CD14-positive monocyte (primary cell): ENCODE data around the gene LCNL1. TPM values are rescaled to one million over a fixed set of nuclear protein-coding genes. Genes with fewer than 3 reads are reported as not detected.
A peak's percentile ranks its signal among the peaks of the same experiment; 100 is the strongest.

Source experiments
- DNase-seq, 3 donors: peaks; one replicate each; pipeline ENCODE4 v3.0.0-alpha.2; 2011 to 2022
- H2AFZ ChIP-seq: 2 replicates; pipeline ENCODE4 v1.6.0; 2012; ENCODE audit warnings: mild to moderate bottlenecking, low read depth, low read length, inconsistent platforms; ENCODE audit not compliant: insufficient read depth, poor library complexity, severe bottlenecking
- H3K27ac ChIP-seq, 2 donors: 1 replicate in 1 of 2; 2 replicates in 1 of 2; pipeline ENCODE4 v1.5.1; 2012 to 2013; ENCODE audit warnings: low read length in 2 of 2, control low read depth in 1 of 2, inconsistent platforms in 1 of 2, low read depth in 1 of 2, mild to moderate bottlenecking in 1 of 2
- H3K27me3 ChIP-seq, 2 donors: one replicate each; pipeline versions ENCODE4 v1.6.0 to v1.6.1; 2011 to 2013; ENCODE audit warnings: low read length in 2 of 2; ENCODE audit not compliant: control insufficient read depth in 2 of 2, insufficient read depth in 2 of 2
- H3K36me3 ChIP-seq, 2 donors: replicated peaks in 1 of 2; 1 replicate in 1 of 2; 2 replicates in 1 of 2; pipeline versions ENCODE4 v1.5.1 to v1.6.1; 2012 to 2013; ENCODE audit warnings: low read length in 2 of 2, control low read depth in 1 of 2, inconsistent platforms in 1 of 2, mild to moderate bottlenecking in 1 of 2; ENCODE audit not compliant: insufficient read depth in 2 of 2, control insufficient read depth in 1 of 2
- H3K4me1 ChIP-seq, 2 donors: 1 replicate in 1 of 2; 2 replicates in 1 of 2; pipeline versions ENCODE4 v1.5.1 to v1.6.1; 2012 to 2013; ENCODE audit warnings: low read length in 2 of 2, control low read depth in 1 of 2, inconsistent platforms in 1 of 2, mild to moderate bottlenecking in 1 of 2, moderate library complexity in 1 of 2; ENCODE audit not compliant: insufficient read depth in 2 of 2, control insufficient read depth in 1 of 2
- H3K4me2 ChIP-seq: replicated peaks from 2 replicates; pipeline ENCODE3; 2012; ENCODE audit warnings: low read length, moderate library complexity, mild to moderate bottlenecking; ENCODE audit not compliant: poor library complexity, severe bottlenecking; ENCODE audit errors: extremely low read depth
- H3K4me3 ChIP-seq, 3 experiments: fragments of 200-600 bp in 1 of 3; sonication (generic) in 1 of 3; replicated peaks in 1 of 3; 1 replicate in 2 of 3; 2 replicates in 1 of 3; pipeline ENCODE4 v1.5.1; 2011 to 2013; ENCODE audit warnings: low read length in 3 of 3, mild to moderate bottlenecking in 3 of 3, control low read depth in 2 of 3, low read depth in 2 of 3, inconsistent platforms in 1 of 3, moderate library complexity in 1 of 3
- H3K79me2 ChIP-seq: 2 replicates; pipeline ENCODE4 v1.6.0; 2012; ENCODE audit warnings: mild to moderate bottlenecking, control low read depth, inconsistent platforms, low read length, moderate library complexity; ENCODE audit not compliant: insufficient read depth
- H3K9ac ChIP-seq: 2 replicates; pipeline ENCODE4 v1.6.0; 2017; ENCODE audit warnings: low read length, mild to moderate bottlenecking; ENCODE audit not compliant: insufficient read depth, poor library complexity, severe bottlenecking
- H3K9me3 ChIP-seq, 2 donors: replicated peaks in 1 of 2; 1 replicate in 1 of 2; 2 replicates in 1 of 2; pipeline versions ENCODE4 v1.5.1 to v1.6.1; 2012 to 2013; ENCODE audit warnings: low read length in 2 of 2, control low read depth in 1 of 2; ENCODE audit not compliant: control insufficient read depth in 1 of 2, insufficient read depth in 1 of 2
- H4K20me1 ChIP-seq: 2 replicates; pipeline ENCODE4 v1.6.0; 2012; ENCODE audit warnings: mild to moderate bottlenecking, low read length, control low read depth, moderate library complexity; ENCODE audit not compliant: insufficient read depth
- H3K27ac Mint-ChIP-seq, 7 donors: one replicate each; pipeline ENCODE4 v1.8.0; 2020; ENCODE audit warnings: mild to moderate bottlenecking in 7 of 7, mixed read lengths in 7 of 7, moderate library complexity in 6 of 7, inconsistent platforms in 2 of 7
- H3K27me3 Mint-ChIP-seq, 3 donors: one replicate each; pipeline ENCODE4 v1.8.0; 2021 to 2022; ENCODE audit warnings: low read depth in 3 of 3, mild to moderate bottlenecking in 3 of 3, mixed read lengths in 3 of 3, moderate library complexity in 3 of 3, inconsistent platforms in 1 of 3
- H3K36me3 Mint-ChIP-seq, 2 donors: one replicate each; pipeline ENCODE4 v1.8.0; 2020; ENCODE audit warnings: mixed read lengths in 2 of 2, inconsistent platforms in 1 of 2, mild to moderate bottlenecking in 1 of 2
- H3K4me1 Mint-ChIP-seq: one replicate; pipeline ENCODE4 v1.8.0; 2020; ENCODE audit warnings: mild to moderate bottlenecking, mixed read lengths
- H3K4me3 Mint-ChIP-seq, 2 donors: one replicate each; pipeline ENCODE4 v1.8.0; 2020; ENCODE audit warnings: mild to moderate bottlenecking in 2 of 2, mixed read lengths in 2 of 2, moderate library complexity in 1 of 2
- H3K9me3 Mint-ChIP-seq, 7 donors: one replicate each; pipeline ENCODE4 v1.8.0; 2020 to 2022; ENCODE audit warnings: mixed read lengths in 7 of 7, mild to moderate bottlenecking in 6 of 7, moderate library complexity in 6 of 7, inconsistent platforms in 2 of 7
- CTCF ChIP-seq: fragments of 200-600 bp; IDR thresholded peaks from one replicate; pipeline ENCODE4 v1.8.0; 2022; ENCODE audit warnings: antibody characterized with exemption, mild to moderate bottlenecking
- WGBS: methylation state at CpG from one replicate; pipeline ENCODE4 v1.1.5; 2013; ENCODE audit warnings: missing lambda C conversion rate; ENCODE audit not compliant: insufficient coverage; 5-methylcytosine and 5-hydroxymethylcytosine counted together
- intact Hi-C, 2 donors: fragments of 100-400 bp; cut with micrococcal nuclease; formaldehyde crosslinking; loops; one replicate each; pipeline versions ENCODE4 v1.15.0 to v1.15.1; 2023
- polyA plus RNA-seq, 3 donors: library from polyadenylated mRNA; depleted of rRNA in 1 of 3; unstranded in 2 of 3; stranded (reverse) in 1 of 3; fragments of 300-500 nt in 2 of 3; fragments of >200 nt in 1 of 3; fragmentation: Illumina TruSeq in 2 of 3; gene quantifications; 1 replicate in 2 of 3; 2 replicates in 1 of 3; pipeline ENCODE4 v1.2.3, GENCODE V29; 2012 to 2021

LCNL1 gene
- polyA plus RNA-seq, 3 donors: 0.04 TPM; not detected in 2

- no peak overlapping the region for H3K27ac Mint-ChIP-seq
- DNase-seq: no peak
- Histone ChIP-seq H3K4me1 (peaks cover 25 to 41% of the 10 kb centered on the region in 2 donors), H3K27me3 (no peaks in the 10 kb centered on the region), H4K20me1 (peaks cover 17% of the 10 kb centered on the region), H3K9ac (no peak overlapping the region), H3K79me2 (peaks cover 19% of the 10 kb centered on the region), H3K27ac (no peak overlapping the region), H3K9me3 (no peaks in the 10 kb centered on the region), H3K36me3 (peaks cover 8 to 10% of the 10 kb centered on the region in 2 donors), H3K4me2 (no peak overlapping the region), H3K4me3 (no peak overlapping the region), H2AFZ (no peak overlapping the region)
- peaks cover 4 to 10% of the 10 kb centered on the region in 2 donors for H3K36me3 Mint-ChIP-seq
- TF ChIP-seq CTCF: no peak
- 85% methylated on average over 12 of the region's 26 CpGs for WGBS
- H3K4me1 Mint-ChIP-seq: peaks cover 15% of the 10 kb centered on the region
- no peak overlapping the region for H3K4me3 Mint-ChIP-seq
- intact Hi-C loops: loop anchor here (10.0 kb wide), 3 partner anchors 88 to 142 kb away; partner anchors contain the start of genes AJM1 (in 1 of the 2), FUT7 (in 1 of the 2), PHPT1 (in 1 of the 2) and RABL6 (in 1 of the 2)
- peaks cover 0 to 6% (median 4%) of the 10 kb centered on the region in 3 donors for H3K27me3 Mint-ChIP-seq
- H3K9me3 Mint-ChIP-seq: no peaks in the 10 kb centered on the region
These were observed 35.5 kb upstream of the LCNL1 start for GRCh38 chr9:136947028-136947891.

- H3K4me3 ChIP-seq: no peak overlapping the region
- peak; percentile 37 for TF ChIP-seq CTCF
- intact Hi-C loops: loop anchor here (10.0 kb wide), 3 partner anchors 87 to 143 kb away; partner anchors contain the start of genes AJM1 (in 1 of the 2), FUT7 (in 1 of the 2), PHPT1 (in 1 of the 2) and RABL6 (in 1 of the 2)
- Mint-ChIP-seq H3K4me3 (peak overlapping the region in 1 of 2 donors; percentile 6), H3K9me3 (no peaks in the 10 kb centered on the region), H3K27ac (no peak overlapping the region), H3K36me3 (peaks cover 0 to 3% of the 10 kb centered on the region in 2 donors), H3K27me3 (peaks cover 0 to 6% (median 4%) of the 10 kb centered on the region in 3 donors), H3K4me1 (peaks cover 15% of the 10 kb centered on the region)
- no peaks in the 10 kb centered on the region for H3K27me3 ChIP-seq
- peaks cover 9% of the 10 kb centered on the region for H4K20me1 ChIP-seq
- no peak overlapping the region for H3K9ac ChIP-seq
- H3K27ac ChIP-seq: no peak overlapping the region
- 28% methylated on average over 7 of the region's 15 CpGs for WGBS
- peaks cover 11% of the 10 kb centered on the region for H3K79me2 ChIP-seq
- H3K9me3 ChIP-seq: no peaks in the 10 kb centered on the region
- peaks cover under 1 to 2% of the 10 kb centered on the region in 2 donors for H3K36me3 ChIP-seq
- no peak overlapping the region for H3K4me2 ChIP-seq
- peak in 2 of 3 donors; percentile 22 to 34 for DNase-seq
- H2AFZ ChIP-seq: no peak overlapping the region
- peaks cover 24 to 35% of the 10 kb centered on the region in 2 donors for H3K4me1 ChIP-seq
These were observed 34.8 kb upstream of the LCNL1 start for GRCh38 chr9:136947955-136948510.
